Thyroid gland (tissue), 4 donors: ENCODE measurements around the gene LACTB.

ENCODE experiments used
- POLR2A ChIP-seq, 2 donors: fragments of 450-650 bp; IDR thresholded peaks; one replicate each; pipeline ENCODE4 v1.6.1; 2017; ENCODE audit warnings: antibody characterized with exemption in 2 of 2, mild to moderate bottlenecking in 2 of 2, moderate library complexity in 1 of 2
- TF ChIP-seq, protein P1 (sequence below), 6 experiments: fragments of 200-600 bp in 3 of 6; fragments of 450-650 bp in 3 of 6; sonication (generic) in 3 of 6; IDR thresholded peaks; one replicate each; pipeline ENCODE4 v1.5.1; 2016 to 2019; ENCODE audit warnings: antibody characterized with exemption in 6 of 6, mild to moderate bottlenecking in 2 of 6, inconsistent platforms in 1 of 6, moderate library complexity in 1 of 6

DNA sequence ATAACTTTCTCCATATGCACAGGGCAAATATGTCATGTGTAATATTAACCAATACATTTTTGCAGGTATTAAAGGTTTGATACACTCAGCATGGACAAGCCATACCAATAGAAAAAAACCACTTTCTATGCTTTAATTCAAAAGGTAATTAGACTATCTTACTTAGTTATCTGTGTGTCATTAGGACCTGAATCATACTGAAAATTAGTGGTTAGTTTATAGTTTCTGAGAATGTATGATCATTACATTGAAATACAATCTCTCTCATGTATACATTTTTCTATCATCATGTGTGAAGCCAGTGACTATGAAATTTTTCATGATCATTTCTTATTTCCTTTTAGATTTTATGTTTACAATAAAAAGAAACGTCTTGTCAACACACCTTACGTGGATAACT lies 19.3 kb downstream of the LACTB start:
- TF ChIP-seq, protein P1, sequence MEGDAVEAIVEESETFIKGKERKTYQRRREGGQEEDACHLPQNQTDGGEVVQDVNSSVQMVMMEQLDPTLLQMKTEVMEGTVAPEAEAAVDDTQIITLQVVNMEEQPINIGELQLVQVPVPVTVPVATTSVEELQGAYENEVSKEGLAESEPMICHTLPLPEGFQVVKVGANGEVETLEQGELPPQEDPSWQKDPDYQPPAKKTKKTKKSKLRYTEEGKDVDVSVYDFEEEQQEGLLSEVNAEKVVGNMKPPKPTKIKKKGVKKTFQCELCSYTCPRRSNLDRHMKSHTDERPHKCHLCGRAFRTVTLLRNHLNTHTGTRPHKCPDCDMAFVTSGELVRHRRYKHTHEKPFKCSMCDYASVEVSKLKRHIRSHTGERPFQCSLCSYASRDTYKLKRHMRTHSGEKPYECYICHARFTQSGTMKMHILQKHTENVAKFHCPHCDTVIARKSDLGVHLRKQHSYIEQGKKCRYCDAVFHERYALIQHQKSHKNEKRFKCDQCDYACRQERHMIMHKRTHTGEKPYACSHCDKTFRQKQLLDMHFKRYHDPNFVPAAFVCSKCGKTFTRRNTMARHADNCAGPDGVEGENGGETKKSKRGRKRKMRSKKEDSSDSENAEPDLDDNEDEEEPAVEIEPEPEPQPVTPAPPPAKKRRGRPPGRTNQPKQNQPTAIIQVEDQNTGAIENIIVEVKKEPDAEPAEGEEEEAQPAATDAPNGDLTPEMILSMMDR (IDR thresholded peaks at IDR 0.05) = no peak
- no peak for TF ChIP-seq POLR2A (IDR thresholded peaks at IDR 0.05)
